Measurements from ENCODE around the gene SLC25A44.

- no peak for TF ChIP-seq GATA2 (IDR thresholded peaks at IDR 0.05; ENCODE audit: low read depth, low read length)
- TF ChIP-seq GATA3 (IDR thresholded peaks at IDR 0.05; ENCODE audit: low read depth, low read length), result no peak
Observed at GRCh38 chr1:156198831-156199349, 5.0 kb downstream of the SLC25A44 start.

All from SH-SY5Y (cell line).